K562 (cell line): ENCODE measurements around the gene ELP5.

Experiments
- BCL6 ChIP-seq: fragments of 250-450 bp; sonication (Bioruptor Pico); IDR thresholded peaks from 2 replicates; pipeline ENCODE4 v1.4.0; 2020
- CREB1 ChIP-seq, 2 experiments: sonication (generic) in 1 of 2; formaldehyde crosslinking in 1 of 2; IDR thresholded peaks; 2 replicates each; pipeline versions ENCODE4 v1.6.1 to v1.8.0; 2012 to 2022; ENCODE audit warnings: inconsistent platforms in 1 of 2, mild to moderate bottlenecking in 1 of 2, missing genetic modification reagents in 1 of 2, moderate library complexity in 1 of 2
- EP300 ChIP-seq: IDR thresholded peaks from 2 replicates; pipeline ENCODE4 v1.6.1; 2012; ENCODE audit warnings: low read length, improper control_type of control experiment
- LARP7 ChIP-seq: fragments of 450-650 bp; IDR thresholded peaks from 2 replicates; pipeline ENCODE4 v1.6.1; 2016
- POLR2AphosphoS5 ChIP-seq: IDR thresholded peaks from 2 replicates; pipeline ENCODE4 v1.6.1; 2011; ENCODE audit warnings: mild to moderate bottlenecking, low read depth, low read length, moderate library complexity; ENCODE audit not compliant: control insufficient read depth, insufficient read depth
- RFX5 ChIP-seq: IDR thresholded peaks from 2 replicates; pipeline ENCODE4 v1.6.1; 2011; ENCODE audit warnings: low read depth, mild to moderate bottlenecking, improper control_type of control experiment, low read length
- RNF2 ChIP-seq: sonication (generic); IDR thresholded peaks from 2 replicates; pipeline ENCODE4 v1.6.1; 2016
- ZFP36 ChIP-seq: fragments of 150-350 bp; IDR thresholded peaks from 2 replicates; pipeline ENCODE4 v1.6.1; 2018; ENCODE audit warnings: low read length, low read depth; ENCODE audit not compliant: partially characterized antibody
- TF ChIP-seq, protein P1 (sequence below), 2 experiments: fragments of 450-650 bp; formaldehyde crosslinking in 1 of 2; IDR thresholded peaks; 2 replicates each; pipeline versions ENCODE4 v1.4.0 to v1.6.1; 2014 to 2020; ENCODE audit warnings: mild to moderate bottlenecking in 2 of 2, borderline replicate concordance in 1 of 2, low read depth in 1 of 2
- TF ChIP-seq, protein P2 (sequence below), 2 experiments: fragments of 450-650 bp in 1 of 2; IDR thresholded peaks; 2 replicates each; pipeline ENCODE4 v1.6.1; 2011 to 2017; ENCODE audit warnings: low read depth in 2 of 2, antibody characterized with exemption in 1 of 2, borderline replicate concordance in 1 of 2, low read length in 1 of 2, mild to moderate bottlenecking in 1 of 2, mixed read lengths in 1 of 2; ENCODE audit not compliant: control insufficient read depth in 1 of 2
- TF ChIP-seq, protein P3 (sequence below), 3 experiments: IDR thresholded peaks in 2 of 3; conservative IDR thresholded peaks in 1 of 3; 2 replicates each; pipeline ENCODE4 v1.5.1; 2011 to 2012; ENCODE audit warnings: low read length in 3 of 3, mild to moderate bottlenecking in 3 of 3, control low read depth in 2 of 3, improper control_type of control experiment in 1 of 3, inconsistent platforms in 1 of 3, low read depth in 1 of 3, mixed read lengths in 1 of 3, moderate library complexity in 1 of 3; ENCODE audit not compliant: insufficient read depth in 2 of 3

DNA sequence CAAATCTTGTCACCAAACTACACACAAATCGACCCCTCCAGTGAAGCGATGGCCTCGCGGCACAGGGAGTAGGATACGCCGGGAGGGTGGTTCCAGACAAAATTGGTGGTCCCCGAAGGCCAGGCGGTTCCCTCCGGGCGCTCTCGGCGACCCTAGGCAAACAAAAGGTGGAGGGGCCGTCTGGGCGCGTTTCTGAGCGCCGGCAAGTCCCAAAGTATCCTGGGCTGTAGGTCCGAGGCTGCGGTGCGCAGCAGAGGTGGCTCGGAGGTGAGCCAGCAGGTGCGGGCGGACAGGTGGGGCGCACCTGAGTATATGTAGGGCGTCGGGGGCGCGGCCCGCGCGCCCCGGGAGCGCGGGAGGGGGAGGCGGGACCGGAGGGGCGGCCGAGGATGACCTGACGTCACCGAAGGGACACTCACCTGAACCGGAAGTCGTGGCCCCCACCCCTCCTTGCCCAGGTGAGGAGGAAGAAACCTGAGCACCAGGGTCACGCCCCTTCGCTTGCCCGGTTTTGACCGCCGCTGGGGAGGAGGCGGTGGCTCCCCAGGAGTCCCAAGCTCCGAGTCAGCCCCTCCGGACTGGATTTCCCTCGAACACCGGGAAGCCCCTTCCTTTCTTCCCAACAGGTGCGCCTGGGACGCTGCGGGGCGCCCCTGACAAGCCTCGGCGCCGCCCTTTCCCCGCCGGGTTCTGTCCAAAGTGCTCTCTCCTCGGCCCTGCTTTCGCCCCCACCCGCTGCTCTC lies 10.3 kb downstream of the ELP5 start, which contains the start of gene CLDN7:
- TF ChIP-seq BCL6 (CRISPR knock-in tag): no peak
- TF ChIP-seq CREB1 (IDR thresholded peaks at IDR 0.05): no peak
- TF ChIP-seq CREB1 (CRISPR knock-in tag; IDR thresholded peaks at IDR 0.05): no peak
- no peak for TF ChIP-seq POLR2AphosphoS5
- TF ChIP-seq, protein P1, sequence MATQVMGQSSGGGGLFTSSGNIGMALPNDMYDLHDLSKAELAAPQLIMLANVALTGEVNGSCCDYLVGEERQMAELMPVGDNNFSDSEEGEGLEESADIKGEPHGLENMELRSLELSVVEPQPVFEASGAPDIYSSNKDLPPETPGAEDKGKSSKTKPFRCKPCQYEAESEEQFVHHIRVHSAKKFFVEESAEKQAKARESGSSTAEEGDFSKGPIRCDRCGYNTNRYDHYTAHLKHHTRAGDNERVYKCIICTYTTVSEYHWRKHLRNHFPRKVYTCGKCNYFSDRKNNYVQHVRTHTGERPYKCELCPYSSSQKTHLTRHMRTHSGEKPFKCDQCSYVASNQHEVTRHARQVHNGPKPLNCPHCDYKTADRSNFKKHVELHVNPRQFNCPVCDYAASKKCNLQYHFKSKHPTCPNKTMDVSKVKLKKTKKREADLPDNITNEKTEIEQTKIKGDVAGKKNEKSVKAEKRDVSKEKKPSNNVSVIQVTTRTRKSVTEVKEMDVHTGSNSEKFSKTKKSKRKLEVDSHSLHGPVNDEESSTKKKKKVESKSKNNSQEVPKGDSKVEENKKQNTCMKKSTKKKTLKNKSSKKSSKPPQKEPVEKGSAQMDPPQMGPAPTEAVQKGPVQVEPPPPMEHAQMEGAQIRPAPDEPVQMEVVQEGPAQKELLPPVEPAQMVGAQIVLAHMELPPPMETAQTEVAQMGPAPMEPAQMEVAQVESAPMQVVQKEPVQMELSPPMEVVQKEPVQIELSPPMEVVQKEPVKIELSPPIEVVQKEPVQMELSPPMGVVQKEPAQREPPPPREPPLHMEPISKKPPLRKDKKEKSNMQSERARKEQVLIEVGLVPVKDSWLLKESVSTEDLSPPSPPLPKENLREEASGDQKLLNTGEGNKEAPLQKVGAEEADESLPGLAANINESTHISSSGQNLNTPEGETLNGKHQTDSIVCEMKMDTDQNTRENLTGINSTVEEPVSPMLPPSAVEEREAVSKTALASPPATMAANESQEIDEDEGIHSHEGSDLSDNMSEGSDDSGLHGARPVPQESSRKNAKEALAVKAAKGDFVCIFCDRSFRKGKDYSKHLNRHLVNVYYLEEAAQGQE (IDR thresholded peaks at IDR 0.05; ENCODE audit: borderline replicate concordance): no peak
- TF ChIP-seq, protein P1 (CRISPR knock-in tag; IDR thresholded peaks at IDR 0.05; ENCODE audit: low read depth): no peak
- no peak for TF ChIP-seq ZFP36
- no peak for TF ChIP-seq RFX5
- TF ChIP-seq, protein P2, sequence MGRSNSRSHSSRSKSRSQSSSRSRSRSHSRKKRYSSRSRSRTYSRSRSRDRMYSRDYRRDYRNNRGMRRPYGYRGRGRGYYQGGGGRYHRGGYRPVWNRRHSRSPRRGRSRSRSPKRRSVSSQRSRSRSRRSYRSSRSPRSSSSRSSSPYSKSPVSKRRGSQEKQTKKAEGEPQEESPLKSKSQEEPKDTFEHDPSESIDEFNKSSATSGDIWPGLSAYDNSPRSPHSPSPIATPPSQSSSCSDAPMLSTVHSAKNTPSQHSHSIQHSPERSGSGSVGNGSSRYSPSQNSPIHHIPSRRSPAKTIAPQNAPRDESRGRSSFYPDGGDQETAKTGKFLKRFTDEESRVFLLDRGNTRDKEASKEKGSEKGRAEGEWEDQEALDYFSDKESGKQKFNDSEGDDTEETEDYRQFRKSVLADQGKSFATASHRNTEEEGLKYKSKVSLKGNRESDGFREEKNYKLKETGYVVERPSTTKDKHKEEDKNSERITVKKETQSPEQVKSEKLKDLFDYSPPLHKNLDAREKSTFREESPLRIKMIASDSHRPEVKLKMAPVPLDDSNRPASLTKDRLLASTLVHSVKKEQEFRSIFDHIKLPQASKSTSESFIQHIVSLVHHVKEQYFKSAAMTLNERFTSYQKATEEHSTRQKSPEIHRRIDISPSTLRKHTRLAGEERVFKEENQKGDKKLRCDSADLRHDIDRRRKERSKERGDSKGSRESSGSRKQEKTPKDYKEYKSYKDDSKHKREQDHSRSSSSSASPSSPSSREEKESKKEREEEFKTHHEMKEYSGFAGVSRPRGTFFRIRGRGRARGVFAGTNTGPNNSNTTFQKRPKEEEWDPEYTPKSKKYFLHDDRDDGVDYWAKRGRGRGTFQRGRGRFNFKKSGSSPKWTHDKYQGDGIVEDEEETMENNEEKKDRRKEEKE (IDR thresholded peaks at IDR 0.05; ENCODE audit: borderline replicate concordance in 1 of 2, control insufficient read depth in 1 of 2, low read depth in 2 of 2, low read length in 1 of 2): no peak
- no peak for TF ChIP-seq RNF2
- no peak for TF ChIP-seq EP300
- TF ChIP-seq, protein P3, sequence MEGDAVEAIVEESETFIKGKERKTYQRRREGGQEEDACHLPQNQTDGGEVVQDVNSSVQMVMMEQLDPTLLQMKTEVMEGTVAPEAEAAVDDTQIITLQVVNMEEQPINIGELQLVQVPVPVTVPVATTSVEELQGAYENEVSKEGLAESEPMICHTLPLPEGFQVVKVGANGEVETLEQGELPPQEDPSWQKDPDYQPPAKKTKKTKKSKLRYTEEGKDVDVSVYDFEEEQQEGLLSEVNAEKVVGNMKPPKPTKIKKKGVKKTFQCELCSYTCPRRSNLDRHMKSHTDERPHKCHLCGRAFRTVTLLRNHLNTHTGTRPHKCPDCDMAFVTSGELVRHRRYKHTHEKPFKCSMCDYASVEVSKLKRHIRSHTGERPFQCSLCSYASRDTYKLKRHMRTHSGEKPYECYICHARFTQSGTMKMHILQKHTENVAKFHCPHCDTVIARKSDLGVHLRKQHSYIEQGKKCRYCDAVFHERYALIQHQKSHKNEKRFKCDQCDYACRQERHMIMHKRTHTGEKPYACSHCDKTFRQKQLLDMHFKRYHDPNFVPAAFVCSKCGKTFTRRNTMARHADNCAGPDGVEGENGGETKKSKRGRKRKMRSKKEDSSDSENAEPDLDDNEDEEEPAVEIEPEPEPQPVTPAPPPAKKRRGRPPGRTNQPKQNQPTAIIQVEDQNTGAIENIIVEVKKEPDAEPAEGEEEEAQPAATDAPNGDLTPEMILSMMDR (IDR thresholded peaks at IDR 0.05 in 2 of 3, conservative IDR thresholded peaks at IDR 0.05 in 1 of 3; ENCODE audit: insufficient read depth in 2 of 3, low read depth in 1 of 3, low read length in 3 of 3): no peak
- no peak for TF ChIP-seq LARP7
